Measurements from ENCODE around the gene TTC4. TPM values are rescaled to one million over a fixed set of nuclear protein-coding genes. Genes with fewer than 3 reads are reported as not detected.

Gene TTC4
- total and polyA plus RNA-seq, 3 donors from 2014 or later: 25.0 to 35.3 (median 34.3) TPM

DNA sequence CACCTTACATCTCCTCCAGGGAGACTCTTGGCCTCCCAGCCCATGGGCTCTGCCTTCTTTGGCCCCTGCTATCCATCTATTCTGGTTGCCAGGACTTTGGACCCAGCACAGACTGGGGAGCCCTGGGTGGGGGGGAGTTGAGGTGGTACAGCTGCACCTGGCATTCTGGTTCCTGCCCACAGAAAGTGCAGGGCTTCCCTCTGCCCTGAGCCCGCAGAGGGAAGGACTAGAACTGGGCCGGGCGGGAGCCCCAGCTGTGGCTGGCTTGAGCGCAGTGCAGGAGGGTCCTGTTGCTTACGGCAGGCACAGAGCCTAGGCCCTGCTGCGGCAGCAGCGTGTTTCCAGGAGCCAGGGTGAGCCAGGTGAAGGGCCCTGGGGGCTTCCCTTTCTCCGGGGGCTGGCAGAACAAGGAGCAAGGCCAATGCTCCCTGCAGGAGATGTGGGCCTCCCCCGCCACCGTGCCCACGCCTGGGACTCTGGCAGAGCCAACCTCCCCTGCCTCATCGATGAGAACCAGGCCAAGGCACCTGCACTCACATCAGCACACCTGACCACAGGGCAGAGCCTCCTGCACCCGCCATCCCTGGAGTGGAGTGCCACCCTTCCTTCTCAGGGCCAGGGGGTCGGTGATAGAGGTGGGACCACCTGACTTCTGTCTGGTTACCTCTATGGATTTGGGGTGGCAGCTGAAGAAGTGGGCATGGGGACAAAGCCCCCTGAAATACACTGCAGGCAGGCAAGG, 32.6 kb downstream of the TTC4 start:
- no peaks in the 10 kb centered on the region for H3K27me3 ChIP-seq
- H3K4me3 ChIP-seq: no peak overlapping the region
- intact Hi-C loops (cut with DNase I; ENCODE audit: low total_unique reads): no loop called here
- H3K4me1 ChIP-seq: no peaks in the 10 kb centered on the region
- H3K9me3 ChIP-seq: no peaks in the 10 kb centered on the region
- TF ChIP-seq, protein P1, sequence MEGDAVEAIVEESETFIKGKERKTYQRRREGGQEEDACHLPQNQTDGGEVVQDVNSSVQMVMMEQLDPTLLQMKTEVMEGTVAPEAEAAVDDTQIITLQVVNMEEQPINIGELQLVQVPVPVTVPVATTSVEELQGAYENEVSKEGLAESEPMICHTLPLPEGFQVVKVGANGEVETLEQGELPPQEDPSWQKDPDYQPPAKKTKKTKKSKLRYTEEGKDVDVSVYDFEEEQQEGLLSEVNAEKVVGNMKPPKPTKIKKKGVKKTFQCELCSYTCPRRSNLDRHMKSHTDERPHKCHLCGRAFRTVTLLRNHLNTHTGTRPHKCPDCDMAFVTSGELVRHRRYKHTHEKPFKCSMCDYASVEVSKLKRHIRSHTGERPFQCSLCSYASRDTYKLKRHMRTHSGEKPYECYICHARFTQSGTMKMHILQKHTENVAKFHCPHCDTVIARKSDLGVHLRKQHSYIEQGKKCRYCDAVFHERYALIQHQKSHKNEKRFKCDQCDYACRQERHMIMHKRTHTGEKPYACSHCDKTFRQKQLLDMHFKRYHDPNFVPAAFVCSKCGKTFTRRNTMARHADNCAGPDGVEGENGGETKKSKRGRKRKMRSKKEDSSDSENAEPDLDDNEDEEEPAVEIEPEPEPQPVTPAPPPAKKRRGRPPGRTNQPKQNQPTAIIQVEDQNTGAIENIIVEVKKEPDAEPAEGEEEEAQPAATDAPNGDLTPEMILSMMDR (IDR thresholded peaks at IDR 0.05): no peak
- no peak for TF ChIP-seq POLR2A (IDR thresholded peaks at IDR 0.05)
- no peak for DNase-seq
- 40 to 88% methylated on average over 1 to 14 of the region's 14 CpGs for WGBS, 2 donors
- no peaks in the 10 kb centered on the region for H3K36me3 ChIP-seq (ENCODE audit: low read depth, missing control alignments)
- no peak overlapping the region for H3K27ac ChIP-seq

DNA sequence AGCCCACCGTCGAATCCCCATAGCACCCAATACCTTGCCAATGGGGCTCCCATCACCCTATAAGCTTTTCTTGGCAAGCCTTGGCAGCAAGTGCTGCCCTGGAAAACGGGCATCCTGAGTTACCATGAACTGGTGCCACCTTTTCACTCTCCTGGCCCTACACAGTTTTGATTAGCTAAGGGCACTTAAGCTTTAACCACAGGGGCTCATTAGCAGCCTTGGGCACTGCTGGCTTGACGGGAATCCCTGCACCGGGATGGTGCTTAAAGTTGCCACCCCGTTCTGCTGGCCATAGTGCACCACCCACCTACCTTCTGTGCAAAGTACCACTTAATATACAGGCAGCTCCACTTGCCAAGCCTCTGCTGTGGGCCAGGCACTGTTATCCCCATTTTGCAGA, 34.9 kb downstream of the TTC4 start:
- H3K9me3 ChIP-seq: no peaks in the 10 kb centered on the region
- TF ChIP-seq, protein P1 (IDR thresholded peaks at IDR 0.05): no peak
- no peak for TF ChIP-seq POLR2A (IDR thresholded peaks at IDR 0.05)
- H3K4me1 ChIP-seq: no peaks in the 10 kb centered on the region
- DNase-seq: no peak
- no peak overlapping the region for H3K4me3 ChIP-seq
- intact Hi-C loops (cut with DNase I; ENCODE audit: low total_unique reads): no loop called here
- no peaks in the 10 kb centered on the region for H3K27me3 ChIP-seq
- H3K36me3 ChIP-seq (ENCODE audit: low read depth, missing control alignments): no peaks in the 10 kb centered on the region
- H3K27ac ChIP-seq: no peak overlapping the region
- 89 to 92% methylated on average over 6 of the region's 6 CpGs for WGBS, 2 donors

DNA sequence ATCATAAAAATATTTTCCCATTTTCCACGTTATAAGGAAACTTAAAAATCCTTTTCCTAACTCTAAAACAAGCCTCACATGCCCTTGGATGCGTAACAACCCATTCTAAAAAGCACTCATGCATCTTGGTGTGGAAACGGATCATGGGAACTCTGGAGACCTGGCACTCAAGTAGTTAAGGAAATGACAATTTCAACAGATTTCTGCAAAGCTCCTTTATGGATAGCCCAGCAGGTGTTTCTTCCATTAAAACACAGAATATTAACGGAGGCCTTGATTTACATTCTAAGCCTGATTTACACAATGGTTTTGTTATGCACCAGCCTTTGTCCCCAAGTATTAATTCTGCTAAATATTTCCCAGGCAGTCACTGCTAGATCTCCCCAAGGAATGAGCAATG, 35.8 kb downstream of the TTC4 start:
- 80 to 83% methylated on average over 4 of the region's 4 CpGs for WGBS, 2 donors
- intact Hi-C loops (cut with DNase I; ENCODE audit: low total_unique reads): no loop called here
- no peaks in the 10 kb centered on the region for H3K36me3 ChIP-seq (ENCODE audit: low read depth, missing control alignments)
- no peaks in the 10 kb centered on the region for H3K9me3 ChIP-seq
- DNase-seq: no peak
- no peaks in the 10 kb centered on the region for H3K27me3 ChIP-seq
- no peaks in the 10 kb centered on the region for H3K4me1 ChIP-seq
- TF ChIP-seq, protein P1 (IDR thresholded peaks at IDR 0.05): no peak
- TF ChIP-seq POLR2A (IDR thresholded peaks at IDR 0.05): no peak
- no peak overlapping the region for H3K4me3 ChIP-seq
- no peak overlapping the region for H3K27ac ChIP-seq

DNA sequence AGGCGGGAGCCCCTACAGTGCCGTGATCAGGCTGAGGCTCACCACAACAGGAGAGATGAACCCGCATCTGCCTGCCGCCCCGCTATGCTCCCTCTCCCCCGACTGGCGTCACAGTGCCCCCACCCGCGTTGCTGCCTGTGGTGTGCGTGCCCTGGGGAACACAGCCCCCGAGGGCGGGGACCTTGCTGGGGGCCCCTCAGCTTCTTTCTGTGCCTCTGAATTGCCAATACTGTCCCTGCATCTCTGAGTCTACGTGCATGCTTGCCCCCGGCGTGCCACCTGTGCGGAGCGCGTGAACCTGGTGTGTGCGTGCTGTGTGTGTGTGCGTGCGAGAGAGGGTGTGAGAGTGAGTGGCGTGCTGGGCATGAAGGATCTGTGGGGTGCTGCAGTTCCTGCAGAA, 38.4 kb downstream of the TTC4 start:
- H3K4me1 ChIP-seq: no peaks in the 10 kb centered on the region
- no peaks in the 10 kb centered on the region for H3K27me3 ChIP-seq
- no peak overlapping the region for H3K4me3 ChIP-seq
- H3K27ac ChIP-seq: no peak overlapping the region
- intact Hi-C loops (cut with DNase I; ENCODE audit: low total_unique reads): no loop called here
- WGBS, 2 donors: 92 to 96% methylated on average over 11 to 22 of the region's 22 CpGs
- no peaks in the 10 kb centered on the region for H3K9me3 ChIP-seq
- H3K36me3 ChIP-seq (ENCODE audit: low read depth, missing control alignments): no peaks in the 10 kb centered on the region
- TF ChIP-seq POLR2A (IDR thresholded peaks at IDR 0.05): no peak
- TF ChIP-seq, protein P1 (IDR thresholded peaks at IDR 0.05): no peak
- DNase-seq: no peak
